Stimulated activated CD8-positive, alpha-beta memory T cell treated with anti-CD3 and anti-CD28 coated beads, Interleukin-2, amount 100 ng/mL, for 1 hour (primary cell): ENCODE measurements around the gene RNF128.
"Not testable (repeated sequence)": the region's sequence is repeated elsewhere in the genome, so short reads cannot be mapped to it uniquely, and the experiment has no call there.

ENCODE experiments used
- DNase-seq, 2 donors: peaks; one replicate each; pipeline ENCODE4 v3.0.0-alpha.2; 2020; ENCODE audit warnings: low read depth in 2 of 2

Gene RNF128

GRCh38 chrX:106742805-106743204, 16.3 kb downstream of the RNF128 start:
- DNase-seq: no peak

GRCh38 chrX:106748377-106748776, 21.9 kb downstream of the RNF128 start:
- DNase-seq: no peak

DNA sequence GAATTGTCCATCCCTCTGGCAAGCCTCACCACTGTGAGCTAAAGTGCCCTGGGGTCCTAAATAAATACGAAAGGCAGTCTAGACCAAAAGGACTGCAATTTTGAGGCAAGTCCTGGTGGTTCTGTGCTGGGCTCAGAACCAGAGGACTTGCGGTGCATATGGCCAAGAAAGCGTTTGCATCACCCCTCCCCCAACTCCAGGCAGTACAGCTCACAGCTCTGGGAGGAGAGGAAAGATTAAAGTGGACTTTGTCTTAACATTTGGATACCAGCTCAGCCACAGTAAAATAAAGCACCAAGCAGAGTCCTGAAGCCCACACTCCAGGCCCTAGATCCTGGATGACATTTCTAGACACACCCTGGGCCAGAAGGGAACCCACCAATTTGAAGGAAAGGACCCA, 24.9 kb downstream of the RNF128 start:
- DNase-seq: no peak

DNA sequence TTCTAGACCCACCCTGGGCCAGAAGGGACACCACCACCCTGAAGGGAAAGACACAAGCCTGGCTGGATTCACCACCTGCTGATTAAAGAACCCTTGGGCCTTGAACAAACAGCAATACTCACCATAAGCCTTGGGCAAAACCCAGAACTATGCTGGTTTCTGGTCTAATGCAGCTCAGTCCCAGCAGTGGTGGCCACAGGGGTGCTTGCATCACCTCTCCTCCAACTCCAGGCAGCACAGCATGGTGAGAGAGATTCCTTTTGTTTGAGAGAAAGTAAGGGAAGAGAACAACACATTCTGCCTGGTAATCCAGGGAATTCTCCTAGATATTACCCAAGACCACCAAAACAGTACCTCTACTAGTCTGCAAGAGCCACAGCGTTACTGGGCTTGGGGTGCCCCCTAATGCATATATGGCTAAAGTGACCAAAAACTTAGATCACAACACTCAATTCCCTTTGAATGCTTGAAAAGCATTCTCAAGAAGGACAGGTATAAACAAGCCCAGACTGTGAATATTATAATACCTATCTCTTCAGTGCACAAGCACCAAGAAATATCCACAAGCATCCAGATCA, 25.7 kb downstream of the RNF128 start:
- no peak for DNase-seq

DNA sequence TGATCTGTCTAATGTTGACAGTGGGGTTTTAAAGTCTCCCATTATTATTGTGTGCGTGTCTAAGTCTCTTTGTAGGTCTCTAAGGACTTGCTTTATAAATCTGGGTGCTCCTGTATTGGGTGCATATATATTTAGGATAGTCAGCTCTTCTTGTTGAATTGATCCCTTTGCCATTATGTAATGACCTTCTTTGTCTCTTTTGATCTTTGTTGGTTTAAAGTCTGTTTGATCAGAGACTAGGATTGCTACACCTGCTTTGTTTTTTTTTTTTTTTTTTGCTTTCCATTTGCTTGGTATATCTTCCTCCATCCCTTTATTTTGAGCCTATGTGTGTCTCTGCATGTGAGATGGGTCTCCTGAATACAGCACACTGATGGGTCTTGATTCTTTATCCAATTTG, 42.8 kb downstream of the RNF128 start:
- DNase-seq: not testable (repeated sequence)

DNA sequence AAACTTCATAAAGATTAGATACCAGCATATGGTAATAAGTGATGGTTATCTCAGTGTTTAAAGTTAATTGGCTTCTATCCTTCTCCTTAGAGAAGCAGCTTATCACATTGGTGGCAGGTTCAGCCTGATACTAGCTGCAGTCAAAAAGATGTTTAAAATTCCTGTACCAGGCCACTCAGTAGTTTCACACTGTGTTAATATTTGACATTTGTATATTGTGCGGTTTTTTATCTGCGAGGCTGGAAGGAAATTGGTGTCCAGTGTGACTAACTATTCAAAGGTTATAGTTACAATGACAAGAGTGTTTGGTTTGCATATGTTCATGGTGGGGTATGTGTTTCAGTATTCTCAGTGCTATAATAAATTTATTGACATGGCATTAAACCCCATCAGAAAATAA, 48.5 kb downstream of the RNF128 start:
- DNase-seq: no peak

- DNase-seq: no peak
Measured at GRCh38 chrX:106780264-106780663, 53.8 kb downstream of the RNF128 start.

DNA sequence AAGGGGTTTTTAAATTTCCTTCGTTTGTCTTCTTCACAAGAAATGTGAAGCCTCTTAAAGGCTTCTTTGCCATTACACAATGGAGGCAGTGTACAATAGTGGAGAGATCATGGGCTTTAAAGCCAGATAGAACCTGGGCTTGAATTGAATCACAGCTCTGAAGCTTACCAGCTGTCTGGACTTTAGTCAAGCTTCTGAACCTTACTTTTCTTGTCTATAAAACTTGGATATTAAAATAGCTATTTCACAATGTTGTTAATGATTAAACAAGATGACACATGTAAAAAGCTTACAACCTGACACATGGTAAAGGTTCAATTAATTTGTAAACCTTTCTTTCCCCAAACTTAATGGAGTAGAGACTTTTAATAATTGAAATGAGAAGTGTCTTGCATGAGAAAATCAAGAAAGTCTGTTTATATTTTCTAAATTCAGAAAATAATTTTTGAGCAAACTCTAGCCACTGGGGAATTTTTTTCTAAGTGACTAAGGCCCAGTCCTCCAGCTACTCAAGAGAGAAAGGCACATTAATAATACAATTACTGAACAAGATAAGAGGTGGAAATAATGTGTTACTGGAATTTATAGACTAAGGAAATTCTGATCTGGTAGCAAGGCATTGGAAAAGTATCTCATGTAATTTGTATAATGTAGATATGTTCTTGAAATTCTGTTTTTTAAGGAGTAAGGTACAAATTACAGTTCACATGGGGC, 54.3 kb downstream of the RNF128 start:
- DNase-seq: no peak

DNA sequence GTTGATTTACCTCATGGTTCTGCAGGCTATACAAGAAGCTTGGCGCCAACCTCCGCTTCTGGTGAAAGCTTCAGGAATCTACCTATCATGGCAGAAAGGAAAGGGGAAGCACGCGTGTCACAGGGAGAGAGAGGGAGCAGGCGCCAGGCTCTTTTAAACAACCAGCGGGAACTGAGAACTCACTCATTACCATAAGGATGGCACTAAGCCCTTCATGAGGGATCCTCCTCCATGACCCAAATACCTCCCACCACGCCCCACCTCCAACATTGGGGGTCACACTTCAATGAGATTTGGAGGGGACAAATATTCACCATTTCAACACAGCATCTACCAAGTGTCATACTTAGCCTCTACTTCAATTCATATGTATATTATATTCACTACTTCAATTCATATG, 57.2 kb downstream of the RNF128 start:
- DNase-seq: no peak

DNA sequence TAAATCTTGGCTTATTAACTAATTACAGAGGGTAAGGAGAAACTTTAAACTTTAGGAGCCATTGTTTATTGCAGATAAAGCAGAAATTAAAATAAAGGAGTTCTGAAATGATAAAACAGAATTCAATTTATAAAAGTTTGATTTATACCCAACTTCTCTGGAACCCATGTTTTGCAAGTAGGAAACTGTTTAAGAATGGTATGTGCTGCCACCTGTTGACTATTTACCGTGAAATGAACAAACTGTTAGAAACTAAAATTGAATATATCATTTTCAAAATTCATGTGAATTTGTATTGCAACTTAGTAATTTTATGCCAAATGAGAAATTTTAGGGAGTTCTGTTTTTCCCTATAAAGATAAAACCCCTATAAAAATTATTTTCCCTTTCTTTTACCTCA, 65.0 kb downstream of the RNF128 start:
- no peak for DNase-seq

GRCh38 chrX:106802063-106802387, 75.5 kb downstream of the RNF128 start:
- no peak for DNase-seq

DNA sequence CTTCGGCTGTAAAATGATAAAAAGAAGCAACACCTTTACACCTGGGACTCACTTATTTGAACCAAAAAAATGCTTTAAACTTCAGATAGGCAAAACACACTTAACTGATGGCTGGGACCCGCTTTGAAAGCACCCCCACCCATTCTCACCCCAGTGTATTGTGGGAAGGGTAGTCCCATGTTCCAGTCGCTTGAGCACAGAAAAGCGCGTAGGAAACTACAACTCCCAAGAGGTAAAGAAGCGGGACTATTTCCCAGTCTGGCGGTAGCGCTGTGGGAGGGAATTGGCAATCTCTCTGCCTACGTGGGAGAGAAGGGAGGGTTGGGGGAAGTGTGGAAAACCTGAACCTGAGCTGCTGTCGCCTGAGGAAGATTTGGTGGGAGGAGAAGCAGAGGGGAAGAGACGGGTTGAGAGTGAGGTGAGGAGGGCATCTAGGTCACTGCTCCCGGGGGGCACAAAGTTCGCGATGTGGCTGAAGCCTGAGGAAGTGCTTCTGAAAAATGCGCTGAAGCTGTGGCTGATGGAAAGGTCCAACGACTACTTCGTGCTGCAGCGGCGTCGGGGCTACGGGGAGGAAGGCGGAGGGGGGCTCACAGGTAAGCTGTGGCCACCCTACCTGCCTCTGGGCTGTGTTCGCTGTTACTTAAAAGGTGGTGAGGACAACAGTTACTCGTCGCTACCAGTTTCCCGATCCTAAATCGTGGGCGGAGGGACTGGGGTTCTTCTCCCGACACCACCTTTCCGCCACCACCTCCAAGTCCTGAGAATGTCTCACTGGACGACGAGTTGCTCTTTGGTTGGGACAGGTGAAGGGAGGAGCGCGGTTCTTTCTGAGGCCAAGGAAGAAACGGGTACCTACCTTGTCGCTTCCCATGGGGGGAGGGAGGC, 76.1 kb downstream of the RNF128 start, which contains the start of gene TBC1D8B:
TBC1D8B (plus strand) TSS at position 286 of the 888 bp plus-strand sequence; CDS start at position 467, 181 bp downstream.
- DNase-seq: no peak

GRCh38 chrX:106811131-106811910, 84.8 kb downstream of the RNF128 start:
- DNase-seq: no peak

DNA sequence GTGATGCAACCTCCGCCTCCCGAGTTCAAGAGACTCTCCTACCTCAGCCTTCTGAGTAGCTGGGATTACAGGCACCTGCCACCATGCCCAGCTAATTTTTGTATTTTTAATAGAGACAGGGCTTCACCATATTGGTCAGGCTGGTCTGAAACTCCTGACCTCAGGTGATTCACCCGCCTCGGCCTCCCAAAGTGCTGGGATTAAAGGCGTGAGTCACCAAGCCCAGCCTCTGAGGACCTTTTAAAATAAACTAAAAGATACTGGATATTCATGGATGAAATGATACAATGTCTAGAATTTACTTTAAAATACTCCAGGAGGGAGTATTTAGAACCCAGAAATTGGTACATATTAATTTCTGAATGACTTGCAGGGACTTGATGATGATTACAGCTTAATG, 86.4 kb downstream of the RNF128 start:
- DNase-seq: not testable (repeated sequence)

- not testable (repeated sequence) for DNase-seq
Measured at GRCh38 chrX:106814093-106814492, 87.6 kb downstream of the RNF128 start.
